Lower lobe of right lung (tissue), 2 donors: ENCODE measurements around the gene GNAO1. TPM values are rescaled to one million over a fixed set of nuclear protein-coding genes. Genes with fewer than 3 reads are reported as not detected.

ENCODE experiments used
- ATAC-seq, 2 donors: fragments of 200-7000 bp; cut with Tn5 transposase; one replicate each; pipeline ENCODE4 v1.9.1; 2020 to 2022; ENCODE audit warnings: mild to moderate bottlenecking in 2 of 2, moderate library complexity in 2 of 2
- DNase-seq: peaks from one replicate; pipeline ENCODE4 v3.0.0-alpha.2; 2020
- H3K27ac ChIP-seq: fragments of 200-600 bp; one replicate; pipeline ENCODE4 v1.8.0; 2022
- H3K27me3 ChIP-seq: fragments of 200-600 bp; one replicate; pipeline ENCODE4 v1.8.0; 2022; ENCODE audit warnings: low read depth
- H3K36me3 ChIP-seq: fragments of 200-600 bp; one replicate; pipeline ENCODE4 v1.8.0; 2022; ENCODE audit warnings: mild to moderate bottlenecking
- H3K4me1 ChIP-seq: fragments of 200-600 bp; one replicate; pipeline ENCODE4 v1.8.0; 2022
- H3K4me3 ChIP-seq: fragments of 200-600 bp; one replicate; pipeline ENCODE4 v1.8.0; 2022; ENCODE audit warnings: mild to moderate bottlenecking
- H3K9me3 ChIP-seq: fragments of 200-600 bp; one replicate; pipeline ENCODE4 v1.8.0; 2022
- intact Hi-C: fragments of 100-400 bp; cut with DNase I; formaldehyde crosslinking; loops from one replicate; pipeline ENCODE4 v1.11.0; 2022
- total RNA-seq: library from RNA; stranded (reverse); fragmentation: NEBNext Ultra II Directional; extraction: Animal tissue kit (Norgen Biotek cat#: 25700); gene quantifications from one replicate; pipeline ENCODE4 v1.2.1, GENCODE V29; 2021
- TF ChIP-seq, protein P1 (sequence below): fragments of 200-600 bp; IDR thresholded peaks from one replicate; pipeline ENCODE4 v1.8.0; 2022; ENCODE audit warnings: antibody characterized with exemption, mild to moderate bottlenecking
- donor health status: DM: no; HTN: yes; CAD: no; lungs with severe emphysema.

The GNAO1 gene
- total RNA-seq, 1 donor from 2014 or later: 1.8 TPM

GRCh38 chr16:56261656-56262055 lies 70.4 kb downstream of the GNAO1 start:
- no peaks in the 10 kb centered on the region for H3K27me3 ChIP-seq
- TF ChIP-seq, protein P1, sequence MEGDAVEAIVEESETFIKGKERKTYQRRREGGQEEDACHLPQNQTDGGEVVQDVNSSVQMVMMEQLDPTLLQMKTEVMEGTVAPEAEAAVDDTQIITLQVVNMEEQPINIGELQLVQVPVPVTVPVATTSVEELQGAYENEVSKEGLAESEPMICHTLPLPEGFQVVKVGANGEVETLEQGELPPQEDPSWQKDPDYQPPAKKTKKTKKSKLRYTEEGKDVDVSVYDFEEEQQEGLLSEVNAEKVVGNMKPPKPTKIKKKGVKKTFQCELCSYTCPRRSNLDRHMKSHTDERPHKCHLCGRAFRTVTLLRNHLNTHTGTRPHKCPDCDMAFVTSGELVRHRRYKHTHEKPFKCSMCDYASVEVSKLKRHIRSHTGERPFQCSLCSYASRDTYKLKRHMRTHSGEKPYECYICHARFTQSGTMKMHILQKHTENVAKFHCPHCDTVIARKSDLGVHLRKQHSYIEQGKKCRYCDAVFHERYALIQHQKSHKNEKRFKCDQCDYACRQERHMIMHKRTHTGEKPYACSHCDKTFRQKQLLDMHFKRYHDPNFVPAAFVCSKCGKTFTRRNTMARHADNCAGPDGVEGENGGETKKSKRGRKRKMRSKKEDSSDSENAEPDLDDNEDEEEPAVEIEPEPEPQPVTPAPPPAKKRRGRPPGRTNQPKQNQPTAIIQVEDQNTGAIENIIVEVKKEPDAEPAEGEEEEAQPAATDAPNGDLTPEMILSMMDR: no peak
- H3K9me3 ChIP-seq: no peaks in the 10 kb centered on the region
- ATAC-seq (no peak), DNase-seq (no peak)
- H3K27ac ChIP-seq: peak overlapping the region; percentile 31
- H3K36me3 ChIP-seq: no peaks in the 10 kb centered on the region
- intact Hi-C loops: no loop called here
- peaks cover 9% of the 10 kb centered on the region for H3K4me1 ChIP-seq
- no peak overlapping the region for H3K4me3 ChIP-seq

- intact Hi-C loops: no loop called here
- Histone ChIP-seq H3K36me3 (no peaks in the 10 kb centered on the region), H3K4me3 (no peak overlapping the region), H3K27me3 (no peaks in the 10 kb centered on the region), H3K27ac (peak overlapping the region; percentile 31), H3K4me1 (peaks cover 9% of the 10 kb centered on the region), H3K9me3 (no peaks in the 10 kb centered on the region)
- peak; percentile 55 to 69 for ATAC-seq
- TF ChIP-seq, protein P1: no peak
- DNase-seq: no peak
Observed at GRCh38 chr16:56262148-56262547, 70.9 kb downstream of the GNAO1 start.

GRCh38 chr16:56262551-56263245 lies 71.4 kb downstream of the GNAO1 start:
- TF ChIP-seq, protein P1: no peak
- DNase-seq: no peak
- H3K36me3 ChIP-seq: no peaks in the 10 kb centered on the region
- peak in 1 of 2 donors; percentile 7 for ATAC-seq
- intact Hi-C loops: no loop called here
- H3K27me3 ChIP-seq: no peaks in the 10 kb centered on the region
- H3K9me3 ChIP-seq: no peaks in the 10 kb centered on the region
- no peak overlapping the region for H3K4me3 ChIP-seq
- peaks cover 8% of the 10 kb centered on the region for H3K4me1 ChIP-seq
- peak overlapping the region; percentile 31 for H3K27ac ChIP-seq

DNA sequence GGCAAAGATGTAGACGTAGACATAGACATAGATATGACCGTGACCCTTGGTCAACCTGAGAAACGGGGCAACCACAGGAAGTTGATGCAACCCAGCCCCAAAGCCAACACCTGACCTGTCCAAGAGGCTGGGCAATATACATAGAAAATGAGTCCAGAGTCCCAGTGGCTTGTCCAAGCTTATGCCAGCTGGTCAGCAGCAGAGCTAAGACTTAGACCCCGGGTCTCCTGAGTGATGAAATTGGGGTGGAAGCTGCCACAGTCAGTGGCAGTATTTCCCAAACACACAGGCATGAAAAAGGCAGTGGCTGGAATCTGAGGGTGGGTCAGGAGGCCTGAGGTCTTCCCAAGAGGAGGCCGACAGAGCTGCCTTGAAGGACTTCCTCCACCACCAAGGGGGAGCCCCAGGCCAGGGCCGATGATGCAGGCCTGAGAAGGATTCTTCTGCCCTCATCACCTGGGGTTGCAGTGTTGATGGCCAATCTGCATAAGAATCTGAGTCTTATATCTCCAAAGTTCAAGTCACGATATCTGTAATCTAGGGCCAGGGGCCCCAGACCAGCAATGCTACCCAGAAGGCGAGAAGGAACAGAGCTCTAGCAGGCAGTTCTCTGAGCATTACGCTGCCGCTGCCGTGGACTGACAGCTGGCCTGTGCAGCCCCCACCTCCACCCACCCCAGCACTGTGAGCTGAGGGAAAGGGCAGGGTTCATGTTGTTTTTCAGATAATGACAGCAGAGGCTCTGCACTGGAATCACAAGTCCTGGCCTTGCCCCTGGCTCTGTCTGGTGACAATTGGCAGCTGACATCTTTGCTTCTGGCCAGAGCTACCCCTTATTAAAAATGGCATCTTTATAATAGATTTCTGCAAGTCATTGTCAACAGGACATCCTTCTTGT lies 72.7 kb downstream of the GNAO1 start:
- DNase-seq (no peak), ATAC-seq (no peak)
- Histone ChIP-seq H3K4me1 (peaks cover 5% of the 10 kb centered on the region), H3K27ac (no peak overlapping the region), H3K27me3 (no peaks in the 10 kb centered on the region), H3K9me3 (no peaks in the 10 kb centered on the region), H3K4me3 (no peak overlapping the region), H3K36me3 (no peaks in the 10 kb centered on the region)
- TF ChIP-seq, protein P1: no peak
- intact Hi-C loops: no loop called here

DNA sequence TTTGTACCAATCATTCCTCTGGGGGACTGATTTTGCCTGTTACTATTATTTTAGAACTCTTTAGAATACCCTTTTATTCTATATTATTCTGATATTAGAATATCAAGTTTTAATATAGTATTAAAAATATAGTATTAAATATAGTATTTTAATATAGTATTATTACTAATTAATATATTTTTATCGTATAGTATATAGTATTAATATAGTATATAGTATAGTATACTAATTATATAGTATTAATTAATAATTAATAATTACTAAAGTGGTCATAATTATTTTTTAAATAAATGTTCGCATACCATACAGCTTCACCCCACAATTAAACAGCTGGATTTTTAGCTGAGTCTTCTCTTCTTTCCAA lies 73.3 kb downstream of the GNAO1 start:
- no peak for DNase-seq
- Histone ChIP-seq H3K4me1 (peaks cover 5% of the 10 kb centered on the region), H3K27ac (no peak overlapping the region), H3K27me3 (no peaks in the 10 kb centered on the region), H3K9me3 (no peaks in the 10 kb centered on the region), H3K36me3 (no peaks in the 10 kb centered on the region), H3K4me3 (no peak overlapping the region)
- no peak for ATAC-seq
- TF ChIP-seq, protein P1: no peak
- intact Hi-C loops: no loop called here
